HepG2 (cell line): ENCODE measurements around the gene HOXD12. TPM values are rescaled to one million over a fixed set of nuclear protein-coding genes. Genes with fewer than 3 reads are reported as not detected.

Source experiments
- CBX2 ChIP-seq, 2 experiments: fragments of 200-600 bp in 1 of 2; sonication (generic); formaldehyde crosslinking in 1 of 2; IDR thresholded peaks; 2 replicates each; pipeline versions ENCODE4 v1.7.0 to v1.8.1; 2018 to 2022; ENCODE audit warnings: low read depth in 2 of 2, low read length in 1 of 2, mild to moderate bottlenecking in 1 of 2, missing genetic modification reagents in 1 of 2
- EZH2 ChIP-seq: conservative IDR thresholded peaks from 2 replicates; pipeline ENCODE4 v1.6.1; 2012; ENCODE audit warnings: mild to moderate bottlenecking, low read depth, low read length, moderate library complexity
- GATAD1 ChIP-seq: IDR thresholded peaks from 2 replicates; pipeline ENCODE4 v1.6.1; 2016; ENCODE audit warnings: missing genetic modification reagents, missing compliant biosample characterization
- RNF2 ChIP-seq: fragments of 450-650 bp; conservative IDR thresholded peaks from 2 replicates; pipeline ENCODE4 v1.6.1; 2016; ENCODE audit warnings: low read depth
- RXRB ChIP-seq: IDR thresholded peaks from 2 replicates; pipeline ENCODE4 v1.6.1; 2016; ENCODE audit warnings: borderline replicate concordance, missing genetic modification reagents, missing compliant biosample characterization
- SALL1 ChIP-seq: sonication (generic); formaldehyde crosslinking; IDR thresholded peaks from 2 replicates; pipeline ENCODE4 v1.8.0; 2022; ENCODE audit warnings: mild to moderate bottlenecking, missing genetic modification reagents
- STAG1 ChIP-seq: sonication (generic); formaldehyde crosslinking; IDR thresholded peaks from 2 replicates; pipeline ENCODE4 v1.4.0; 2020; ENCODE audit warnings: missing genetic modification reagents
- SUZ12 ChIP-seq: fragments of 150-350 bp; IDR thresholded peaks from 2 replicates; pipeline ENCODE4 v1.6.1; 2014; ENCODE audit warnings: low read depth, low read length
- TEAD3 ChIP-seq: optimal IDR thresholded peaks from 2 replicates; pipeline ENCODE3; 2016; ENCODE audit warnings: borderline replicate concordance
- XRCC5 ChIP-seq: fragments of 200-400 bp; formaldehyde crosslinking; optimal IDR thresholded peaks from 2 replicates; pipeline ENCODE3; 2017; ENCODE audit warnings: mild to moderate bottlenecking, low read length
- ZBTB1 ChIP-seq: sonication (generic); formaldehyde crosslinking; IDR thresholded peaks from 2 replicates; pipeline ENCODE4 v1.4.0; 2020; ENCODE audit warnings: missing genetic modification reagents, borderline replicate concordance
- ZFX ChIP-seq: sonication (generic); formaldehyde crosslinking; IDR thresholded peaks from 2 replicates; pipeline ENCODE4 v1.4.0; 2020; ENCODE audit warnings: mild to moderate bottlenecking, low read depth, missing genetic modification reagents, moderate library complexity
- ZMYM4 ChIP-seq: sonication (generic); formaldehyde crosslinking; IDR thresholded peaks from 2 replicates; pipeline ENCODE4 v1.8.1; 2023; ENCODE audit warnings: mild to moderate bottlenecking, missing genetic modification reagents
- ZNF225 ChIP-seq: sonication (generic); formaldehyde crosslinking; IDR thresholded peaks from 2 replicates; pipeline ENCODE4 v1.4.0; 2020; ENCODE audit warnings: mild to moderate bottlenecking, missing genetic modification reagents
- ZNF501 ChIP-seq: sonication (generic); formaldehyde crosslinking; IDR thresholded peaks from 2 replicates; pipeline ENCODE4 v1.5.1; 2020; ENCODE audit warnings: mild to moderate bottlenecking, moderate library complexity, missing genetic modification reagents
- ZNF782 ChIP-seq: sonication (generic); formaldehyde crosslinking; IDR thresholded peaks from 2 replicates; pipeline ENCODE4 v1.4.0; 2020; ENCODE audit warnings: missing genetic modification reagents, mild to moderate bottlenecking, borderline replicate concordance
- ZNF883 ChIP-seq: sonication (generic); formaldehyde crosslinking; IDR thresholded peaks from 2 replicates; pipeline ENCODE4 v1.5.1; 2020; ENCODE audit warnings: mild to moderate bottlenecking, missing genetic modification reagents; ENCODE audit errors: not compliant biosample characterization
- polyA plus RNA-seq, 8 experiments: library from polyadenylated mRNA; depleted of rRNA in 3 of 8; stranded (reverse) in 7 of 8; unstranded in 1 of 8; fragments of >200 nt; fragmentation: Illumina TruSeq in 4 of 8; extraction: Trizol in 4 of 8; gene quantifications; 2 replicates each; pipeline versions ENCODE4 v1.2.1 to v1.2.3, GENCODE V29; 2011 to 2016; ENCODE audit warnings: low read depth in 4 of 8, missing spikeins in 1 of 8, mixed read lengths in 1 of 8; ENCODE audit not compliant: insufficient read depth in 1 of 8
- total RNA-seq, 5 experiments: library from RNA; depleted of rRNA; stranded (reverse); fragments of >200 nt; fragmentation: Illumina TruSeq; extraction: Trizol; gene quantifications; 2 replicates each; pipeline ENCODE4 v1.2.3, GENCODE V29; 2016; ENCODE audit warnings: low read depth in 1 of 5
- TF ChIP-seq, protein P1 (sequence below): IDR thresholded peaks from 2 replicates; pipeline ENCODE4 v1.4.0; 2020; ENCODE audit warnings: mild to moderate bottlenecking, missing genetic modification reagents
- TF ChIP-seq, protein P2 (sequence below): sonication (generic); formaldehyde crosslinking; IDR thresholded peaks from 2 replicates; pipeline ENCODE4 v1.5.0; 2020; ENCODE audit warnings: mild to moderate bottlenecking, missing genetic modification reagents, moderate library complexity

Gene HOXD12
- total and polyA plus RNA-seq, 2 of the 13 experiments (the other 11 are each of a cell fraction or from before 2014, with no cell fraction given), result not detected

DNA sequence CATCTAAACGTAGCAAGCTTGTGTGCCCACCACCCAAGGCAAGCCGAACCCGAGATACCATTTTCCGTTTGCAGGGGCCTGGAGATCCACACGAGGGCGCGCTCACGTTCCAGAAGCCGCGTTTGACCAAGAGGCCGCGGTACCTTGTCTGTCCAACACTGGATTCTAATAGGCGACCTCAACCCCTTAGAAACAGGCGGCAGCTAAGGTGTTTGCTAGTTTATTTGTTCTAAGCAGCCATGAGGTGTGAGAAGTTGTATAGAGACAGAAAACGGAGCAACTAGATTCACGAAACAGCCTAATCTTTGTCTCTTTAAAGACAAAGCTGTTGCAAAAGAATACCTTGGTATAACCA is 11.7 kb downstream of the HOXD12 start (continued):
- TF ChIP-seq, protein P1, sequence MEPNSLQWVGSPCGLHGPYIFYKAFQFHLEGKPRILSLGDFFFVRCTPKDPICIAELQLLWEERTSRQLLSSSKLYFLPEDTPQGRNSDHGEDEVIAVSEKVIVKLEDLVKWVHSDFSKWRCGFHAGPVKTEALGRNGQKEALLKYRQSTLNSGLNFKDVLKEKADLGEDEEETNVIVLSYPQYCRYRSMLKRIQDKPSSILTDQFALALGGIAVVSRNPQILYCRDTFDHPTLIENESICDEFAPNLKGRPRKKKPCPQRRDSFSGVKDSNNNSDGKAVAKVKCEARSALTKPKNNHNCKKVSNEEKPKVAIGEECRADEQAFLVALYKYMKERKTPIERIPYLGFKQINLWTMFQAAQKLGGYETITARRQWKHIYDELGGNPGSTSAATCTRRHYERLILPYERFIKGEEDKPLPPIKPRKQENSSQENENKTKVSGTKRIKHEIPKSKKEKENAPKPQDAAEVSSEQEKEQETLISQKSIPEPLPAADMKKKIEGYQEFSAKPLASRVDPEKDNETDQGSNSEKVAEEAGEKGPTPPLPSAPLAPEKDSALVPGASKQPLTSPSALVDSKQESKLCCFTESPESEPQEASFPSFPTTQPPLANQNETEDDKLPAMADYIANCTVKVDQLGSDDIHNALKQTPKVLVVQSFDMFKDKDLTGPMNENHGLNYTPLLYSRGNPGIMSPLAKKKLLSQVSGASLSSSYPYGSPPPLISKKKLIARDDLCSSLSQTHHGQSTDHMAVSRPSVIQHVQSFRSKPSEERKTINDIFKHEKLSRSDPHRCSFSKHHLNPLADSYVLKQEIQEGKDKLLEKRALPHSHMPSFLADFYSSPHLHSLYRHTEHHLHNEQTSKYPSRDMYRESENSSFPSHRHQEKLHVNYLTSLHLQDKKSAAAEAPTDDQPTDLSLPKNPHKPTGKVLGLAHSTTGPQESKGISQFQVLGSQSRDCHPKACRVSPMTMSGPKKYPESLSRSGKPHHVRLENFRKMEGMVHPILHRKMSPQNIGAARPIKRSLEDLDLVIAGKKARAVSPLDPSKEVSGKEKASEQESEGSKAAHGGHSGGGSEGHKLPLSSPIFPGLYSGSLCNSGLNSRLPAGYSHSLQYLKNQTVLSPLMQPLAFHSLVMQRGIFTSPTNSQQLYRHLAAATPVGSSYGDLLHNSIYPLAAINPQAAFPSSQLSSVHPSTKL (CRISPR knock-in tag), result peak; percentile 16; the same call in 1 of the 2 replicates
- TF ChIP-seq SALL1 (peak; percentile 24; the same call in 1 of the 2 replicates), ZFX (CRISPR knock-in tag) (peak; percentile 35; the same call in 1 of the 2 replicates), GATAD1 (CRISPR knock-in tag) (0 out of 2 replicates have a peak, but pooled peaks have one; percentile 18), ZNF883 (CRISPR knock-in tag) (no peak), CBX2 (IDR thresholded peaks at IDR 0.05; ENCODE audit: low read depth, low read length) (peak; percentile 92; the same call in 1 of the 2 replicates), CBX2 (CRISPR knock-in tag; IDR thresholded peaks at IDR 0.05; ENCODE audit: low read depth) (peak; percentile 57; the same call in 1 of the 2 replicates), XRCC5 (peak; percentile 94), ZNF501 (0 out of 2 replicates have a peak, but pooled peaks have one; percentile 23), ZNF782 (CRISPR knock-in tag) (no peak), STAG1 (CRISPR knock-in tag) (peak; percentile 61), ZNF225 (CRISPR knock-in tag) (no peak), TEAD3 (peak; percentile 52), RNF2 (peak; percentile 93), EZH2 (peak; percentile 99), ZMYM4 (CRISPR knock-in tag) (0 out of 2 replicates have a peak, but pooled peaks have one; percentile 28), RXRB (CRISPR knock-in tag) (0 out of 2 replicates have a peak, but pooled peaks have one; percentile 19), SUZ12 (no peak), ZBTB1 (CRISPR knock-in tag) (no peak)
- TF ChIP-seq, protein P2, sequence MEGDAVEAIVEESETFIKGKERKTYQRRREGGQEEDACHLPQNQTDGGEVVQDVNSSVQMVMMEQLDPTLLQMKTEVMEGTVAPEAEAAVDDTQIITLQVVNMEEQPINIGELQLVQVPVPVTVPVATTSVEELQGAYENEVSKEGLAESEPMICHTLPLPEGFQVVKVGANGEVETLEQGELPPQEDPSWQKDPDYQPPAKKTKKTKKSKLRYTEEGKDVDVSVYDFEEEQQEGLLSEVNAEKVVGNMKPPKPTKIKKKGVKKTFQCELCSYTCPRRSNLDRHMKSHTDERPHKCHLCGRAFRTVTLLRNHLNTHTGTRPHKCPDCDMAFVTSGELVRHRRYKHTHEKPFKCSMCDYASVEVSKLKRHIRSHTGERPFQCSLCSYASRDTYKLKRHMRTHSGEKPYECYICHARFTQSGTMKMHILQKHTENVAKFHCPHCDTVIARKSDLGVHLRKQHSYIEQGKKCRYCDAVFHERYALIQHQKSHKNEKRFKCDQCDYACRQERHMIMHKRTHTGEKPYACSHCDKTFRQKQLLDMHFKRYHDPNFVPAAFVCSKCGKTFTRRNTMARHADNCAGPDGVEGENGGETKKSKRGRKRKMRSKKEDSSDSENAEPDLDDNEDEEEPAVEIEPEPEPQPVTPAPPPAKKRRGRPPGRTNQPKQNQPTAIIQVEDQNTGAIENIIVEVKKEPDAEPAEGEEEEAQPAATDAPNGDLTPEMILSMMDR (CRISPR knock-in tag), result peak; percentile 87
